Measurements from ENCODE around the gene STK38.
"Not testable (repeated sequence)": the region's sequence is repeated elsewhere in the genome, so short reads cannot be mapped to it uniquely, and the experiment has no call there.

Gene STK38

DNA sequence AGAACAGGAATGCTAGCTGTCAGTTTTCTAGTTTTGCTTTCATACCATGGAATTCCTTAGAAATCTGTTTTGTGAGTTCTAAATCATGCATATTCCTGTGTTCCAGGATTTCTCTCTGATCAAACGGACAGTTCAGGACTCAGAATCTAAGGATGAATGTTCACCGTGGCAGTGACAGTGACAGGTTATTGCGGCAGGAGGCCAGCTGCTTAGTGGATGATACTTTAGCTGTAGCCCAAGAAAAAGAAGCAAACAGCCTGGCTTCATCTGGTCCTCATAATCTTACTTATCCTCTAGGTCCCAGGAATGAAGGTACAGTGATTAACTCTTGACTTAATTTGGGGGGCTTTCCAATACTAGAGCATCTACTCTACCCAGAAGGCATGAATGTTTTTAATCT, 77.3 kb downstream of the STK38 start:
- DNase-seq = no peak
- peaks cover 2% of the 10 kb centered on the region for H3K4me1 Mint-ChIP-seq
- no peak overlapping the region for H3K4me3 Mint-ChIP-seq
- CTCF ChIA-PET = no interaction called here
- H3K36me3 Mint-ChIP-seq = peaks cover 29% of the 10 kb centered on the region
- peak overlapping the region; percentile 33 for H3K27ac Mint-ChIP-seq
- no peaks in the 10 kb centered on the region for H3K9me3 Mint-ChIP-seq
- H3K27me3 Mint-ChIP-seq = no peaks in the 10 kb centered on the region

- H3K9me3 Mint-ChIP-seq = no peaks in the 10 kb centered on the region
- H3K4me1 Mint-ChIP-seq = peaks cover 2% of the 10 kb centered on the region
- no peak overlapping the region for H3K4me3 Mint-ChIP-seq
- no peak for DNase-seq
- CTCF ChIA-PET = no interaction called here
- H3K27me3 Mint-ChIP-seq = no peaks in the 10 kb centered on the region
- H3K36me3 Mint-ChIP-seq = peaks cover 24% of the 10 kb centered on the region
- H3K27ac Mint-ChIP-seq = no peak overlapping the region
Measured at GRCh38 chr6:36469148-36469661, 78.1 kb downstream of the STK38 start.

GRCh38 chr6:36467625-36468024, 79.7 kb downstream of the STK38 start:
- H3K27ac Mint-ChIP-seq = no peak overlapping the region
- DNase-seq = no peak
- peaks cover 26% of the 10 kb centered on the region for H3K36me3 Mint-ChIP-seq
- peaks cover 2% of the 10 kb centered on the region for H3K4me1 Mint-ChIP-seq
- CTCF ChIA-PET = no interaction called here
- no peaks in the 10 kb centered on the region for H3K27me3 Mint-ChIP-seq
- H3K4me3 Mint-ChIP-seq = no peak overlapping the region
- no peaks in the 10 kb centered on the region for H3K9me3 Mint-ChIP-seq

- DNase-seq = no peak
- no peak overlapping the region for H3K27ac Mint-ChIP-seq
- peaks cover 8% of the 10 kb centered on the region for H3K4me1 Mint-ChIP-seq
- CTCF ChIA-PET = no interaction called here
- H3K27me3 Mint-ChIP-seq = no peaks in the 10 kb centered on the region
- H3K9me3 Mint-ChIP-seq = no peaks in the 10 kb centered on the region
- H3K4me3 Mint-ChIP-seq = no peak overlapping the region
- peaks cover 26% of the 10 kb centered on the region for H3K36me3 Mint-ChIP-seq
Measured at GRCh38 chr6:36464233-36464632, 83.0 kb downstream of the STK38 start.

DNA sequence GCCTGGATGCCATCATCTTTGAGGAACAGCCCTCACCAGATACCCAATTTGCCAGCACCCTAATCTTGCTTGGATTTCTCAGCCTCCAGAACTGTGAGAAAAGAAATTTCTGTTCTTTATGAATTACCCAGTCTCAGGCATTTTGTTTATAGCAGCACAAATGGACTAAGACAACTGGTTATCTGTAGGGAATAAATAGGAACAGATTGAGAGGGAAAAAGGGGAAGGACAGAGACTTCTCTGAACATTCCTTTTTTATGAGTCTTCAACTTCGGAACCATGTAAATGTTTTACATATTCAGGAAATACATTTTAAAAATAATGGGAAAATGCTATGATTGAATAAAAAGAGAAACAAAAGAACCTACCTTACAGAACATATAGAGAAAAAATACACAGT, 83.6 kb downstream of the STK38 start:
- no peaks in the 10 kb centered on the region for H3K9me3 Mint-ChIP-seq

GRCh38 chr6:36461646-36462045, 85.6 kb downstream of the STK38 start:
- H3K27me3 Mint-ChIP-seq = no peaks in the 10 kb centered on the region
- CTCF ChIA-PET = no interaction called here
- H3K4me1 Mint-ChIP-seq = peaks cover 7% of the 10 kb centered on the region
- H3K4me3 Mint-ChIP-seq = no peak overlapping the region
- no peak overlapping the region for H3K27ac Mint-ChIP-seq
- H3K36me3 Mint-ChIP-seq = peaks cover 29% of the 10 kb centered on the region
- no peaks in the 10 kb centered on the region for H3K9me3 Mint-ChIP-seq
- no peak for DNase-seq

More for the DNA sequence above, 83.6 kb downstream of the STK38 start:
- H3K27me3 Mint-ChIP-seq = no peaks in the 10 kb centered on the region
- no peak overlapping the region for H3K27ac Mint-ChIP-seq
- peaks cover 7% of the 10 kb centered on the region for H3K4me1 Mint-ChIP-seq
- H3K4me3 Mint-ChIP-seq = no peak overlapping the region
- CTCF ChIA-PET = no interaction called here
- peaks cover 26% of the 10 kb centered on the region for H3K36me3 Mint-ChIP-seq
- DNase-seq = no peak

- Mint-ChIP-seq H3K4me3 (no peak overlapping the region), H3K27ac (no peak overlapping the region), H3K36me3 (peaks cover 29% of the 10 kb centered on the region), H3K27me3 (no peaks in the 10 kb centered on the region), H3K4me1 (peaks cover 7% of the 10 kb centered on the region), H3K9me3 (no peaks in the 10 kb centered on the region)
- CTCF ChIA-PET = no interaction called here
- DNase-seq = no peak
Measured at GRCh38 chr6:36460916-36461315, 86.4 kb downstream of the STK38 start.

- H3K9me3 Mint-ChIP-seq = no peaks in the 10 kb centered on the region
Measured at GRCh38 chr6:36459501-36459900, 87.8 kb downstream of the STK38 start.

DNA sequence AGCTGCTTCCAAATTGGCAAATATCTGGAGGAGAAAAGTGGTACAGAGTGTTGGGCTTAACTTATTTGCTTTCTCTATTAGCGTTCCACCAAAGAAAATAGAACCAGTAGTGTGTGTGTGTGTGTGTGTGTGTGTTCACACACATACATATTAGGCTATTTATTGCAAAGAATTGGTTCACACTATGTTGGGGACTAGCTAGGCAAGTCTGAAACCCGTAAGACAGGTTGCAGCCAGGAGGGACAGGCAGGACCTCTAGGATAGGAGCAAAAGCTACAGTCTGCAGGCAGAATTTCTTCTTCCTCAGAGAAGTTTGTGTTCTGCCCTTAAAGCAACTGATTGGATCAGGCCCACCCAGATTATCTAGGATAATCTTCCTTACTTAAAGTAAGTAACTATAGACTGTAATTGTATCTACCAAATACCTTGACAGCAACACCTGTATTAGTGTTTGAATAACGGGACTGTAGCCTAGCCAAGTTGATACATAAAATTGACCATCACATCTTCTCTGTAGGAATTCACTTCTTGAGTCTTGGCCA, 91.7 kb downstream of the STK38 start:
- CTCF ChIA-PET = no interaction called here
- Mint-ChIP-seq H3K4me1 (no peaks in the 10 kb centered on the region), H3K36me3 (peaks cover 19% of the 10 kb centered on the region), H3K4me3 (no peak overlapping the region), H3K27ac (no peak overlapping the region), H3K9me3 (no peaks in the 10 kb centered on the region), H3K27me3 (no peaks in the 10 kb centered on the region)
- no peak for DNase-seq

More at GRCh38 chr6:36459501-36459900, 87.8 kb downstream of the STK38 start:
- Mint-ChIP-seq H3K4me1 (peaks cover 7% of the 10 kb centered on the region), H3K36me3 (peaks cover 27% of the 10 kb centered on the region), H3K27ac (no peak overlapping the region), H3K4me3 (no peak overlapping the region), H3K27me3 (no peaks in the 10 kb centered on the region)
- DNase-seq = no peak
- CTCF ChIA-PET = no interaction called here

DNA sequence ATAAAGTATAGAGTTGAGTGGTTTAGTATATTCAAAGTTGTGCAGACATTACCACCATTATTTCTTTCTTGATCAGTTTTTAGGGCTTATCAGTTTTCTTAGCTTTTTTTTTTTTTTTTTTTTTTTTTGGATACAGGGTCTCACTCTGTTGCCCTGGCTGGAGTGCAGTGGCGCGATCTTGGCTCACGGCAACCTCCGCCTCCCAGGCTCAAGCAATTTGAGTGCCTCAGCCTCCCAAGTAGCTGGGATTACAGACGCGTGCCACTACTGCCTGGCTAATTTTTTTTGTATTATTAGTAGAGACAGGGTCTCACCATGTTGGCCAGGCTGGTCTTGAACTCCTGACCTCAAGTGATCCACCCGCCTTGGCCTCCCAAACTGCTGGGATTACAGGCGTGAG, 94.4 kb downstream of the STK38 start:
- H3K9me3 Mint-ChIP-seq, H3K27me3 Mint-ChIP-seq, H3K27ac Mint-ChIP-seq, H3K4me3 Mint-ChIP-seq, DNase-seq, CTCF ChIA-PET, H3K4me1 Mint-ChIP-seq: not testable (repeated sequence)
- H3K36me3 Mint-ChIP-seq = peaks cover 31% of the 10 kb centered on the region

DNA sequence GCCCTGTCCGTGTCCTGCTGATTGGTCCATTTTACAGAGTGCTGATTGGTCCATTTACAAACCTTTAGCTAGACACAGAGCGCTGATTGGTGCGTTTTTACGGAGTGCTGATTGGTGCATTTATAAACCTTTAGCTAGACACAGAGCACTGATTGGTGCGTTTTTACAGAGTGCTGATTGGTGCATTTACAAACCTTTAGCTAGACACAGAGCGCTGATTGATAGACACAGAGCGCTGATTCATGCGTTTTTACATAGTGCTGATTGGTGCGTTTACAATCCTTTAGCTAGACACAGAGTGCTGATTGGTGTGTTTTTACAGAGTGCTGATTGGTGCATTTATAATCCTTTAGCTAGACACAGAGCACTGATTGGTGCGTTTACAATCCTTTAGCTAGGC, 98.1 kb downstream of the STK38 start:
- CTCF ChIA-PET, DNase-seq, H3K9me3 Mint-ChIP-seq, H3K4me3 Mint-ChIP-seq, H3K27ac Mint-ChIP-seq, H3K27me3 Mint-ChIP-seq: not testable (repeated sequence)
- Mint-ChIP-seq H3K4me1 (peaks cover 21% of the 10 kb centered on the region), H3K36me3 (peaks cover 38% of the 10 kb centered on the region)

DNA sequence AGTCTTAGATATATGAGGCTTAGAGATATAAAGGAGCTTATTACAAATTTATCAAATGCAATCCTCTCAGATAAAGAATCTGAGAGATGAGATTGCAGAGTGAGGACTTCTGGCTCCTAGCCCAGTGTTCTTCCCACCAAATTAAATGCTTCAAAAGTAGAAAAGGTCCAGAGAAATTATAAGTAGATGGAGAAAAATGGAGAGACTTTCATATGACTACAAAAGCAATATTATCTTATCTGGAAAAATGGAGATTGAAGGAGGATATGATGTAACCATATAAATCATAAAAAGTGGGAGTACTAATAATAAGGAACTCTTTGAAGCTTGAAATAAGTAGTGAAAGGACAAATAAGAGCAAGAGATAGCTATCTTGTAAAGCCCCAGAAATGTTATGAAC, 101.7 kb downstream of the STK38 start:
- Mint-ChIP-seq H3K27ac (no peak overlapping the region), H3K4me1 (peaks cover 44% of the 10 kb centered on the region)

DNA sequence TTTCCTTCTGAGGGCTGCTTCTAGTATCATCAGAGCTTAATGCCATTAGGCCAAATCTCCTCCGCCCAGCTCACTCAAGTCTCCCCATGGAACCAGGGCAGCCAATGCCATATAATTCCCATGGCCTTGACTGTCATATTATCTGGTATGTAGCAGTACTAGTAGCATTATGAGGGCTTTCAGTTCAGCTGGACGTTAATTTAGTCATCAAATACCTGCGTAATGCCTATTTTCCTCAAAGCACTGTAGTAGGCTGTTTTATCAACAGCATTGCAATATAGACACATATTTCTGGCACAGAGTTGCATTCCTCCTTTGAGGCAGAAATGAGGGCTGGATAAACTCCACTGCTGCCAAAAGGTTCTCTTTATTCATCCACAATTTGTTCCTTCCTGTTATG, 102.8 kb downstream of the STK38 start:
- H3K36me3 Mint-ChIP-seq = peaks cover 29% of the 10 kb centered on the region
- CTCF ChIA-PET = no interaction called here

More for the DNA sequence above, 101.7 kb downstream of the STK38 start:
- DNase-seq = no peak
- CTCF ChIA-PET = interaction anchor here (1.5 kb wide), 1 partner anchor 134 kb away, joined by 3 read pairs; no protein-coding TSS in a partner anchor
- Mint-ChIP-seq H3K4me3 (no peak overlapping the region), H3K36me3 (peaks cover 31% of the 10 kb centered on the region), H3K27me3 (no peaks in the 10 kb centered on the region), H3K9me3 (peaks cover 3% of the 10 kb centered on the region)

More for the DNA sequence above, 102.8 kb downstream of the STK38 start:
- H3K4me3 Mint-ChIP-seq = peak overlapping the region; percentile 96
- peak overlapping the region; percentile 96 for H3K27ac Mint-ChIP-seq
- H3K9me3 Mint-ChIP-seq = peaks cover 3% of the 10 kb centered on the region
- no peaks in the 10 kb centered on the region for H3K27me3 Mint-ChIP-seq
- no peak for DNase-seq
- peaks cover 43% of the 10 kb centered on the region for H3K4me1 Mint-ChIP-seq
